Thyroid gland (tissue), 4 donors: ENCODE results near the gene LIF.

Experiments used
- CTCF ChIP-seq, 6 experiments: fragments of 200-600 bp in 3 of 6; fragments of 450-650 bp in 3 of 6; sonication (generic) in 3 of 6; IDR thresholded peaks; one replicate each; pipeline ENCODE4 v1.5.1; 2016 to 2019; ENCODE audit warnings: antibody characterized with exemption in 6 of 6, mild to moderate bottlenecking in 2 of 6, inconsistent platforms in 1 of 6, moderate library complexity in 1 of 6
- POLR2A ChIP-seq, 2 donors: fragments of 450-650 bp; IDR thresholded peaks; one replicate each; pipeline ENCODE4 v1.6.1; 2017; ENCODE audit warnings: antibody characterized with exemption in 2 of 2, mild to moderate bottlenecking in 2 of 2, moderate library complexity in 1 of 2

- no peak for TF ChIP-seq CTCF (IDR thresholded peaks at IDR 0.05)
- no peak for TF ChIP-seq POLR2A (IDR thresholded peaks at IDR 0.05)
Observed at GRCh38 chr22:30198152-30198825, 48.3 kb downstream of the LIF start.
